HG02798 (cell line): ENCODE data around the gene TIMM8A.
"Not testable (repeated sequence)": the region's sequence is repeated elsewhere in the genome, so short reads cannot be mapped to it uniquely, and the experiment has no call there.

Experiments
- ATAC-seq: cut with Tn5 transposase; IDR thresholded peaks from one replicate; pipeline ENCODE4 v1.9.1; 2021; ENCODE audit warnings: mild to moderate bottlenecking; ENCODE audit not compliant: unreplicated experiment, poor library complexity

The TIMM8A gene

GRCh38 chrX:101362116-101362515 lies 13.6 kb upstream of the TIMM8A start:
- no peak for ATAC-seq

- no peak for ATAC-seq
These were observed 11.8 kb upstream of the TIMM8A start for GRCh38 chrX:101360390-101360789.

GRCh38 chrX:101359966-101360365 lies 11.4 kb upstream of the TIMM8A start:
- ATAC-seq, result no peak

- no peak for ATAC-seq
These were observed 8.7 kb upstream of the TIMM8A start for GRCh38 chrX:101357166-101357795.

GRCh38 chrX:101349193-101349562 lies 636 bp upstream of the TIMM8A start:
- no peak for ATAC-seq

- no peak for ATAC-seq
These were observed 587 bp downstream of the TIMM8A start for GRCh38 chrX:101347859-101348451.

GRCh38 chrX:101337776-101338271 lies 10.7 kb downstream of the TIMM8A start:
- ATAC-seq, result no peak

- ATAC-seq, result not testable (repeated sequence)
These were observed 14.2 kb downstream of the TIMM8A start for GRCh38 chrX:101334310-101334709.

GRCh38 chrX:101326600-101326999 lies 21.9 kb downstream of the TIMM8A start:
- ATAC-seq, result not testable (repeated sequence)

GRCh38 chrX:101303790-101304189 lies 44.8 kb downstream of the TIMM8A start:
- no peak for ATAC-seq
